A204.1 (cell line): Measurements from ENCODE around the gene SEPTIN8.

Experiments
- FAIRE-seq: peaks from 2 replicates; lab custom pipeline; 2012; peaks lifted over from hg19 to GRCh38; lab: Jason Lieb, UNC

The SEPTIN8 gene

GRCh38 chr5:132747616-132748440 is 29.2 kb downstream of the SEPTIN8 start:
- no peak for FAIRE-seq

GRCh38 chr5:132746954-132747615 is 30.0 kb downstream of the SEPTIN8 start, which contains the start of gene CCNI2:
Gene CCNI2 (plus strand): TSS chr5:132747426. CDS start chr5:132747496, 70 bp downstream.
- FAIRE-seq = no peak

GRCh38 chr5:132746592-132746953 is 30.5 kb downstream of the SEPTIN8 start:
- FAIRE-seq = no peak

GRCh38 chr5:132744659-132745058 is 32.4 kb downstream of the SEPTIN8 start:
- peak; percentile 58 for FAIRE-seq

GRCh38 chr5:132742626-132743025 is 34.4 kb downstream of the SEPTIN8 start:
- FAIRE-seq = no peak

GRCh38 chr5:132742158-132742557 is 34.9 kb downstream of the SEPTIN8 start:
- no peak for FAIRE-seq

- FAIRE-seq = no peak
Observed at GRCh38 chr5:132739232-132739631, 37.8 kb downstream of the SEPTIN8 start.

- no peak for FAIRE-seq
Observed at GRCh38 chr5:132737982-132738681, 38.9 kb downstream of the SEPTIN8 start.

GRCh38 chr5:132736853-132737833 is 39.9 kb downstream of the SEPTIN8 start, which contains the start of gene KIF3A:
Gene KIF3A (minus strand): TSS chr5:132737546. CDS start chr5:132737419, 127 bp downstream.
- peak; percentile 89 for FAIRE-seq

GRCh38 chr5:132734687-132735086 is 42.4 kb downstream of the SEPTIN8 start:
- no peak for FAIRE-seq

GRCh38 chr5:132733499-132734148 is 43.4 kb downstream of the SEPTIN8 start:
- no peak for FAIRE-seq

GRCh38 chr5:132729896-132730295 is 47.1 kb downstream of the SEPTIN8 start:
- FAIRE-seq = peak; percentile 11

- no peak for FAIRE-seq
Observed at GRCh38 chr5:132725745-132726144, 51.3 kb downstream of the SEPTIN8 start.

GRCh38 chr5:132718544-132719312 is 58.3 kb downstream of the SEPTIN8 start:
- no peak for FAIRE-seq

- FAIRE-seq = peak; percentile 97
Observed at GRCh38 chr5:132714456-132715307, 62.4 kb downstream of the SEPTIN8 start.

- no peak for FAIRE-seq
Observed at GRCh38 chr5:132708645-132709044, 68.4 kb downstream of the SEPTIN8 start.

GRCh38 chr5:132704875-132705274 is 72.2 kb downstream of the SEPTIN8 start:
- no peak for FAIRE-seq
